GM18909 (cell line): Measurements from ENCODE around the gene GPC5.
"Not testable (repeated sequence)": the region's sequence is repeated elsewhere in the genome, so short reads cannot be mapped to it uniquely, and the experiment has no call there.

Experiments used
- ATAC-seq: cut with Tn5 transposase; IDR thresholded peaks from one replicate; pipeline ENCODE4 v1.9.1; 2021; ENCODE audit warnings: mild to moderate bottlenecking; ENCODE audit not compliant: unreplicated experiment, poor library complexity

The GPC5 gene

GRCh38 chr13:91747186-91747585 lies 348.8 kb downstream of the GPC5 start:
- no peak for ATAC-seq

- no peak for ATAC-seq
These were observed 350.1 kb downstream of the GPC5 start for GRCh38 chr13:91748416-91749089.

DNA sequence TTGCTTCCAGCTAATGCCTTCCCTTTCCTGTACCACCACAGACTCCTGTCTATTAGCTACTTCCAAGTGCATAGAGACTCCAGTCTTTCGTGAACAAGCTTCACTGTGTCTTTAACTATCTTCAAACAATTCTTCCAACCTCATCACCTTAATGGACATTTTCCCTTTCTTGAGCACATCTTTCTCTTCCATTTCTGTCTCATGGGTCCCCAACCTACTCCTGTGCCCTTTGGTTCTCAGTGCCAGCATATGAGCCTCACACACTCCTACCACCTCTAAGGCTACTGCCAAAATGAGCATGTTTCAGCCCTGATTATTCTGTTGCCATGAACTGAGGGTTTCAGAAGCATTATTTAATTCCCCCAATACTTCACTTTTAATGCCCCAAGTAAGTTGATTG lies 360.3 kb downstream of the GPC5 start:
- no peak for ATAC-seq

- ATAC-seq = no peak
These were observed 364.5 kb downstream of the GPC5 start for GRCh38 chr13:91762957-91763356.

GRCh38 chr13:91764527-91764926 lies 366.1 kb downstream of the GPC5 start:
- no peak for ATAC-seq

GRCh38 chr13:91767651-91768050 lies 369.2 kb downstream of the GPC5 start:
- no peak for ATAC-seq

DNA sequence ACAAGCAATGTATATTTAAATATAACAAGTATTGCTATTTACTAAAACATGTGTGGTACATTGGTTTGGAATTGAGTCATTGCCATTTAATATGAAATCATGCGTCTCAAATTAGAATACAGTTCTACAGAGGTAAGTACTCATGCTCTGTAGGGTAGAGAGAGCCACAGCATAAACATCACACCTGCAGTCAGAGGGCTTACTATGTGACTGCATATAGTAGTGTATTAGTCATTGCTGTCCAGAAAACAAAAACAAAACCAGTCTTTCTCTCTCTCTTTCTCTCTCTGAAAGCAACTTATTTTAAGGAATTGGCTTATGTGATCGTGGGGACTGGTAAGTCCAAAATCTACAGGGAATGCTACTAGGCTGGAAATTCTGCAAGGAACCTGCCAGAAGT lies 370.3 kb downstream of the GPC5 start:
- ATAC-seq = no peak

DNA sequence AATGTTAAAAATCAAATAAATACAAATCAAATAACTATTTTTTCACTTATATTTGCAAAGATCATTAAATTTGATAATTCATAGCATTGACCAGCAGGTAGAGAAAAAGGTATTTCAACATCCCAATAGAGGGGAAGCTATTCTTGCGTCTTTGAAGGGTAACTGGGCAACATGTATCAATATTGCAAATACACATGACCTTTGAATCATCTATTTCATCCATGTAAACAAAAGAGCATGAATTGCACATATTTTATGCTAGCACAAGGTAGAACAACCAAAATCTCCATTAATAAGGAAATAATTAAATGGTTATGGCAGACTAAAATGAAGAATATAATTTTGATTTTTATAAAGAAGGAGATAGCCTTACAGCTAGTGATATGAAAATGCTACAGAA lies 372.8 kb downstream of the GPC5 start:
- no peak for ATAC-seq

GRCh38 chr13:91773591-91774227 lies 375.3 kb downstream of the GPC5 start:
- ATAC-seq = no peak

DNA sequence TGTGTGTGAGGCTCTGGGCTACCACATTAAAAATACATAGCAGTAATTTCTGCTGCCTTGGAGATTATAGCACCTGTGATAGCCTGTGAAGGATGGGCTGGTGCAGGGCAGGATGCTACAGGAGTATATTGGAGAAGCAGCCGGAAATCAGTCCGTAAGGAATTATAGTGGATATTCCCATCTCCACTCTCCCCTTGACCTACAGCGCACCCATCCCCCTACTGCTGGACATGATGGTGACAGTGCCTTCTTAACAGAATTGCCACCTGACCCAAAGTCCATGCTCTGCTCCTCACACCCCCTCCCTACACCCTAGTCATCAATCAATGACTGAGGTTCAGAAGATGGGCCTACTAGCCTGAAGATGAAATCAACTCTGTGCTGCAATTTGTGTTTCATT lies 376.0 kb downstream of the GPC5 start:
- ATAC-seq = no peak

DNA sequence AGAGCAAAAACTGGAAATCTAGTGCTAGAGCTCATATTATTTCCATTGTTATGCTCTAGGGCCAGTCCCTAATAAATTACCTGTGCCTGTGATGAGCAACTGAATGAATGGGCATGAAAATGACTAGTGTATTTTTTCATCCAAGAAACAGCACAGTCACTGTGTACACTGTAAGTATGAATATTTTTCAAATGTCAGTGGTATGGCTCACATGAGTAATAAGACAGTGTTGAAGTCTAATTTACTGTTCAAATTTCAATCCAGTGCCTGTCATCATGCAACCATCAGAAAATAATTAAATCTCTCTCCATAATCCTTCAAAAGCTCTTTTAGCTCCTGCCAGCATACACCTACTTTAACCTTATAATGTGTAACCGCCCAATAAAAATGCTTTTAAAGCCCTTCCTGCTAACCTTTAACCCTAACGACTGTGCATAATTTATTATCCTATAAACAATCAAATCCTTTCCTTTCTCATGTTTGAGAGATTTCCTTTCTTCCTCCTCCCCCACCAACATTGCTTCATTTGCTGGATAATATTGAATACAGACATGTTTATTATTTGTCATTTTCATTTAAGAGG lies 378.3 kb downstream of the GPC5 start:
- no peak for ATAC-seq

- no peak for ATAC-seq
These were observed 379.7 kb downstream of the GPC5 start for GRCh38 chr13:91778123-91778522.

DNA sequence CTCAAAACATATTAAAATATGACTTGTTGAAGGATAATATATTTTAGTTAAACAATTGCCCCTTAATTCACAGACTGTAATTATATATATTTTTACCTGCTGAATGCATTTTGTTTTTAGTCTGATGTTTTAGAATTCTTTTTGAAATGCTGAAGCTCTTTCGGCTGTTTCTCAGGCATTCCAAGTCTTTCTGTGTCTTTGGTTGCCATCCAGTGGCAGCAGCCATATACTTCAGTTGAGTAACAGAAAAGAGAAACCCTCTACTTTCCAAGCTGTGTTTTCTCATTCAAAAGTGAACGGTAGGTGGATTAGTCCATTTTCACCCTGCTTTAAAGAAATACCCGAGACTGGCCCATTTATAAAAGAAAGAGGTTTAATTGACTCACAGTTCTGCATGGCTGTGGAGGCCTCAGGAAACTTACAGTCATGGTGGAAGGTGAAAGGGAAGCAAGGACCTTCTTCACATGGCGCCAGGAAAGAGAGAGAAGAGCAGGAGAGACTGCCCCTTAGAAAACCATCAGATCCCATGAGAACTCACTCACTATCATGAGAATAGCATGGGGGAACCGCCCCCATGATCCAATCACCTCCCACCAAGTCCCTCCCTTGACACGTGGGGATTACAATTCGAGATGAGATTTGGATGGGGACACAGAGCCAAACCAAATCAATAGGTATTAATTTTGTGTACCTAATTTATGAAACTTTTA lies 383.7 kb downstream of the GPC5 start:
- not testable (repeated sequence) for ATAC-seq

- ATAC-seq = peak; percentile 82
These were observed 387.2 kb downstream of the GPC5 start for GRCh38 chr13:91785431-91786119.

GRCh38 chr13:91792054-91792453 lies 393.6 kb downstream of the GPC5 start:
- ATAC-seq = no peak

DNA sequence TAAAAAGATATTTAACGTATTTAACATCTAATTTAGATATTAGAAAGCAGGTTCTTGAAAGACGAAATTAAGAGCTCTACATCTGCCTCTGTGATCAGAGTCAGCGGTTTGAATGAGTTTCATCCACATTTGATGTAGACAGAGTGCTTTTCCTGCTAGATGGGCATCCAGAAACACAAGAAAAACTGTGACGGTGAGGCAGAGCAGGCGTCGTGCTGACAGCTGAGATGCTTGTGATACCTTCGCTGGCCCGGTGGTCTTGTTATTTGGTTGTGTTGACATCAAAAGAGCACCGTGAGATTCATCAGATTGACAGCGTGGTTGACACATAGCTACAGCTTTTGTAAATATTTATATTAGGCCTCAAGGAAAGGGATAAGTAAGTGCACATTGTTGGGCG lies 399.1 kb downstream of the GPC5 start:
- ATAC-seq = no peak

DNA sequence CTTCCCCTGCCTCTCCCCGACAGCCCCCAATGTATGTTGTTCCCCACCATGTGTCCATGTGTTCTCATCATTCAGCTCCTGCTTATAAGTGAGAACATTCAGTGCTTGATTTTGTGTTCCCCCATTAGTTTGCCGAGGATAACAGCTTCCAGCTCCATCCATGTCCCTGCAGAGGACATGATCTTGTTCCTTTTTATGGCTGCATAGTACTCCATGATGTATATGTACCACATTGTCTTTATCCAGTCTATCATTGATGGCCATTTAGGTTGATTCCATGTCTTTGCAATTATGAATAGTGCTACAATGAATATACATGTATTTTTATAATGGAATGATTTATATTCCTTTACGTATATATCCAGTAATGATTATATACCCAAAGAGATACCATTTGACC lies 399.9 kb downstream of the GPC5 start:
- ATAC-seq = not testable (repeated sequence)

- ATAC-seq = not testable (repeated sequence)
These were observed 403.4 kb downstream of the GPC5 start for GRCh38 chr13:91801772-91802171.

- ATAC-seq = no peak
These were observed 404.5 kb downstream of the GPC5 start for GRCh38 chr13:91802957-91803356.

GRCh38 chr13:91804724-91805123 lies 406.3 kb downstream of the GPC5 start:
- ATAC-seq = no peak

GRCh38 chr13:91805605-91806004 lies 407.2 kb downstream of the GPC5 start:
- ATAC-seq = no peak
